H1 (cell line): ENCODE results near the gene ZNF608. TPM values are rescaled to one million over a fixed set of nuclear protein-coding genes. Genes with fewer than 3 reads are reported as not detected.

Source experiments
- TAF1 ChIP-seq: IDR thresholded peaks from 2 replicates; pipeline ENCODE4 v1.6.1; 2011; ENCODE audit warnings: mild to moderate bottlenecking, low read depth, low read length
- polyA plus RNA-seq, 7 experiments: library from polyadenylated mRNA; depleted of rRNA in 3 of 7; stranded (reverse) in 5 of 7; unstranded in 2 of 7; fragments of >200 nt in 5 of 7; fragments of 200-250 nt in 2 of 7; gene quantifications; 1 replicate in 5 of 7; 2 replicates in 1 of 7; 4 replicates in 1 of 7; pipeline versions ENCODE4 v1.2.1 to v1.2.3, GENCODE V29; 2011 to 2013; ENCODE audit warnings: missing spikeins in 2 of 7, mixed read lengths in 2 of 7
- total RNA-seq: library from RNA; stranded (reverse); fragmentation: NEBNext Ultra II Directional; extraction: Animal tissue kit (Norgen Biotek cat#: 25700); gene quantifications from 2 replicates; pipeline ENCODE4 v1.2.1, GENCODE V29; 2021

Gene ZNF608
- total and polyA plus RNA-seq, 2 of the 8 experiments (the other 6 are each of a cell fraction or from before 2014, with no cell fraction given), result 17.2 to 40.8 TPM

- no peak for TF ChIP-seq TAF1
- TF ChIP-seq, all 59 proteins: peak for 3
Observed at GRCh38 chr5:124745928-124746915, at the start of gene ZNF608 (continued).
